Activated naive CD4-positive, alpha-beta T cell (primary cell): Measurements from ENCODE around the gene CELA2A.
"Not testable (repeated sequence)": the region's sequence is repeated elsewhere in the genome, so short reads cannot be mapped to it uniquely, and the experiment has no call there.

Source experiments
- DNase-seq, 4 experiments: peaks; one replicate each; lab custom pipeline; 2025; lab: John Stamatoyannopoulos, UW

The CELA2A gene

DNA sequence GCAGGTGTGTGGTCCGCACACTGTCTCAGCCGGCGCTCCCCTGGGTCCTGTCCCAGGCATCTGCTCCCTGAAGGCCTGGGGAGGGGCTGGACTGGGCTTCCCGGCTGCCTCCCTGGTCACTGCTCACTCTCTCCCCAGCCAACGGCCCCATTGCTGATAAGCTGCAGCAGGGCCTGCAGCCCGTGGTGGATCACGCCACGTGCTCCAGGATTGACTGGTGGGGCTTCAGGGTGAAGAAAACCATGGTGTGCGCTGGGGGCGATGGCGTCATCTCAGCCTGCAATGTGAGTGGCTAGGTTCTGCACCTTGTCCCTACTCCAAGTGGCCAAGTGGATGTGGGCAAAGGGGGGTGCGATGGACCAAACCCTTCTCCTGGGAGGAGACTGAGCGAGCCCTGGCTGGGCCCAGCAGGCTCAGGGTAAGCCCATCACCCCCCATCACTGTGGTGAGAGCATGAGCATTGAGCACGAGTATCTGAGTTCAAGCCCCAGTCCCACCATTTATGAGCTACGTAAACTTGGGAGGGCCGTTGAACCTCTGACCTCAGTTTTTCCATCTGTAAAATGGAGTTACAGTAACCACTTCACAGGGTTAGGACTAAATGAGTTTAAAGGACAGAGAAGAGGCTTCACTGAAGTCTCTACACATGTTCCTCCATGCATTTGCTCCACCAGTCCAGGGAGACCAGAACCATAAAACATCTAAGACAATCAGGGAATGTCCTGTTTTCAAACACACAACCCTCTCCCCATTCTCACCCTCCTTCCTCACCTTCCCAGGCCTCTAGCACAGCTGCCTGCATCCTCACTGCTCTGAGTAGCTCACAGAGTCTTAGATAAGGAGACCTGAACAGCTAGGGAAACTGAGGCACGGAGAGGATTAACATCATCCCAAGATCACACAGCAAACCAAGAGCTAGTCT is 11.8 kb upstream of the CELA2A start:
- no peak for DNase-seq

- DNase-seq: no peak
Observed at GRCh38 chr1:15445390-15446122, 11.0 kb upstream of the CELA2A start.

GRCh38 chr1:15446212-15446611 is 10.3 kb upstream of the CELA2A start:
- DNase-seq: no peak

- DNase-seq: no peak
Observed at GRCh38 chr1:15448877-15449462, 7.6 kb upstream of the CELA2A start.

- DNase-seq: no peak
Observed at GRCh38 chr1:15449567-15449966, 7.0 kb upstream of the CELA2A start.

DNA sequence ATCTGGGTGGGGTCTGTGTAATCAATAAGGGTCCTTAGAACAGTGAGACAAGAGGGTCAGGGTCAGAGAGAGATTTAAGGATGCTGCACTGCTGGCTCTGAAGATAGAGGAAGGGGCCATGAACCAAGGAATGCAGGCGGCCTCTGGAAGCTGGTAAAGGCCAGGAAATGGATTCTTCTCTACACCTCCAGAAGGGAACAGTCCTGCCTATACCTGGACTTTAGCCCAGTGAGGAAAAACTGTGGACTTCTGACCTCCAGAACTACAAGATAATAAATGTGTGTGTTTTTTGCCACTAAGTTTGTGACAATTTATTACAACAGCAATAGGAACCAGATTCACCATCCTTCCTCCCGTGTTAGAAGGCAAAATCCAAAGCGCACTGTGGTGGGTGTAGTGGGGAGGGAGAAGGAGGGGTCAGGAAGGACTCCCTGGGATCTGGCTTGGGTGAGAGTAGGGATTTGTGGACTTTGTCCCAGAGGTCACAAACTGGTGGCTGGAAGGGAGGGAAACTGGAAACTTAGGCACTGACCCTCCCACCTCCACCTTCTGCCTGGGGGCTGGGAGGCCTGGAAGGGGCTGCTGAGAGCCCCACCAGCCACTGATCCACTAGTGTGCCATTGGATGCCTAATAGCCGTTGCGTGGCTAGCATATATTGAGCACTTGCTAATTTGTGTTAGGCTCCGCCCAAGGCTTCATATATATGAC is 5.4 kb upstream of the CELA2A start:
- DNase-seq: no peak

GRCh38 chr1:15452216-15452615 is 4.3 kb upstream of the CELA2A start:
- no peak for DNase-seq

GRCh38 chr1:15452866-15453571 is 3.5 kb upstream of the CELA2A start:
- no peak for DNase-seq

DNA sequence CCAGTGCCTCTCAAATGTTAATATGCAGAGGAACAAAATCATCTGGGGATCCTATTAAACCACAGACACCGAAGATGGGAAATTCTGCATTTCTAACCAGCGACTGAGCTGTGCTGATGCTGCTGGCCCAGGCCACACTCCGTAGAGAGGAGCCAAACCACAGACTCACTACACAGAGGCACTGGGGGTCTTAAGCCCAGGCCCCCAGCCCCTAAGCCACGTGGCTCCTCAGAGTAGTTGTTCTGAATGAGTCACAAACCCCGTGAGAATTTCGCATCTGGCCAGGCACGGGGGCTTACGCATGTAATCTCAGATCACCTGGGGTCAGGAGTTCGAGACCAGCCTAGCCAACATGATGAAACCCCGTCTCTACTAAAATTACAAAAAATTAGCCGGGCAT is 2.8 kb upstream of the CELA2A start:
- DNase-seq: no peak

GRCh38 chr1:15454256-15454655 is 2.3 kb upstream of the CELA2A start:
- DNase-seq: no peak

- DNase-seq: no peak
Observed at GRCh38 chr1:15455522-15455921, 1.0 kb upstream of the CELA2A start.

DNA sequence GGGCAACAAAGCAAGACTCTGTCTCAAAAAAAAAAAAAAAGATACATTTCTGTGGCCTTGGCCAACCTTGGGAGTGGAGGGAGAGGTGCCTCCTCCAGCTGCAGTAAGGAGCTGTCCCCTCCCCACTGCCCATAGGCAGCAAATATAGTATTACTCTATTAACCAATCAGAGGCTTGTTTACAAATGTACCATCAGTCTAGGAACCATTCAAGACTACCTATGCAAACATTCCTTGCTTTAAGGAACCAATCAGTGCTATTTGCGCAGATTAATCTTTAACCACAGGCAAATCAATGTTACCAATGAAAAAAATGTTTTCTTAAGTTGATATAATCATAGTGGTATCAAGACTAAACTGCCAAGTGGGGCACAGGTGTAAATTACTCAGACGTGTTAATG is 1.1 kb downstream of the CELA2A start:
- no peak for DNase-seq

DNA sequence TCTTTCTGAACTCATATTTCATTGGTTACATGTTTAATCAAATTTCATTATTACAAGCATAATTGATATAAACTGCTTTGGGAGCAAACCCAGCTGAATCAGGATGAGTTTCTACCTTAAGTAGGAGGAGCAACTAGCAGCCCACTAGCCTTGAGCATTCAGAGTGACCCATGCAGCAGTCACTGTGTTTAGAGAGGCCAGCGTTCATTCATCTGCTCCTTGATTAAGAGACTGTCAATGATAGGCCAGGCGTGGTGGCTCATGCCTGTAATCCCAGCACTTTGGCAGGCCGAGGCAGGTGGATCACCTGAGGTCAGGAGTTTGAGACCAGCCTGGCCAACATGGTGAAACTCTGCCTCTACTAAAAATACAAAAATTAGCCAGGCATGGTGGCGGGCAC is 1.9 kb downstream of the CELA2A start:
- DNase-seq: not testable (repeated sequence)

GRCh38 chr1:15459771-15460707 is 3.5 kb downstream of the CELA2A start:
- DNase-seq: no peak

- DNase-seq: no peak
Observed at GRCh38 chr1:15460708-15461095, 4.2 kb downstream of the CELA2A start.

DNA sequence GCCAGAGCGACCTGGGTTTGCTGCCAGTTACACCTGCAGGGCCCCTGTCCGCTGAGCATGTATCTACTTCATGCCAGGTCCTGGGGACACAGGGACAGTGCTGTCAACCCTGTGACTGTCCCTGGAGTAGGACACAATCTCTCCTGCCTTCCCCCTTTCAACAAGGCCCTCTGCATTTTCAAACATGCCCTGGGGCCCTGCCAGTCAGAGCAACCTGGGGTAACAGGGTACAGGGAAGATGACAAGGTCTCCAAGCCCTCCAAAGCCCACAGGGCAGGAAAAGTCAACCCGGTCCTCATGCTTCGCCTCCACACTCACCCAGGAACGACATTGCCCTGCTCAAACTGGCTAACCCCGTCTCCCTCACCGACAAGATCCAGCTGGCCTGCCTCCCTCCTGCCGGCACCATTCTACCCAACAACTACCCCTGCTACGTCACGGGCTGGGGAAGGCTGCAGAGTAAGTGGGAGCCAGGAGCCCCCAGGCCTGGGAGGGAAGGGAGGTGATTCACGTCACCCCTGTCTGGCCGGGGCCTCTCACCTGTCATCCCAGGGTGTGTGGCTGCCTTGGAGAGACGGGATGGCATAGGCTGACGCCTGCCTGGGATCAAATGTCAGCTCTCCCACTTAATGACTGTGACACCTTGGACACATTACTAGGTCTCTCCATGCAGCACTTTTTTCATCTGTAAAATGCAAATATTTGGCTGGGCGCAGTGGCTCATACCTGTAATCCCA is 6.7 kb downstream of the CELA2A start:
- DNase-seq: not testable (repeated sequence)

DNA sequence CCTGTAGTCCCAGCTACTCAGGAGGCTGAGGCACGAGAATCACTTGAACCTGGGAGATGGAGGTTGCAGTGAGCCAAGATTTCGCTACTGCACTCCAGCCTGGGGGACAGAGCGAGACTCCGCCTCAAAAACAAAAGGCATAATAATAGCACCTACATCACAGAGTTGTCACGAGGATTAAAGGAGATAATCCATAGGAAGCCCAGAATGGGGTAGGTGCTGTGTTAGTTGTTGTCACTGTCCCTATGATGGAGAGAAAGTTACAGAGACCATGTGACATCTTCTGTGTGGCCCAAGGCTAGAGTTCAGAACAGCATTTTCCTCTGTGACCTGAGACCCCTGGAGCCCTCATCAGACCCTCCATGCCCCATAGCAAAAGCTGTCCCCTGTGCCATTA is 7.4 kb downstream of the CELA2A start:
- DNase-seq: not testable (repeated sequence)

- DNase-seq: no peak
Observed at GRCh38 chr1:15465674-15466073, 9.1 kb downstream of the CELA2A start.

DNA sequence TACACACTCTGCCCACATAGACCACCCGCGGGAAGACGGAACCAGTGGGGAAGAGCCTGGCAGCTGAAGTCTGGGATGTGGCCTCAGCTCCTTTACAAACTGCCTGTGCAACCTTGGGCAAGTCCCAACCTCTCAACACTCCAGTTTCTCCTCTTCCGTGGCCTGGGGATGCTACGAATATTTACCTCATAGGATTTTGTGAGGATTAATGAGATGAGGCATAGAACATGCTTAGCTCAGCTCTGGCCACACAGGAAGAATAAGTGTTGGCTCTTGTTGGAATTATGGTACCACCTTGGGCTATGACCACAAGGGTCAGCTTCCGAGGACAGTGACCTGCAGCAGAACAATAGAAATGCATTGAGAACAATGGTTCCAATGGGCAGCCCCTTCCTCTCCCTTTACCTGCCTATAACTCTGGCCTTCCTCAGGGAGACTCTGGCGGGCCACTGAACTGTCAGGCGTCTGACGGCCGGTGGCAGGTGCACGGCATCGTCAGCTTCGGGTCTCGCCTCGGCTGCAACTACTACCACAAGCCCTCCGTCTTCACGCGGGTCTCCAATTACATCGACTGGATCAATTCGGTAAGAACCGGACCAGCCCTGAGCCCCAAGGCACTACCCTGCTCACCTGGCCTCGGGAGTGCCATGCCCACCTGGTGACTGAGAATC is 10.6 kb downstream of the CELA2A start:
- not testable (repeated sequence) for DNase-seq
